ENCODE data around the gene P2RY14. TPM values are rescaled to one million over a fixed set of nuclear protein-coding genes. Genes with fewer than 3 reads are reported as not detected.
"Not testable (repeated sequence)": the region's sequence is repeated elsewhere in the genome, so short reads cannot be mapped to it uniquely, and the experiment has no call there.

The P2RY14 gene
- total and polyA plus RNA-seq, 12 donors, result 0.17 to 2.4 (median 0.57) TPM; not detected in 1

DNA sequence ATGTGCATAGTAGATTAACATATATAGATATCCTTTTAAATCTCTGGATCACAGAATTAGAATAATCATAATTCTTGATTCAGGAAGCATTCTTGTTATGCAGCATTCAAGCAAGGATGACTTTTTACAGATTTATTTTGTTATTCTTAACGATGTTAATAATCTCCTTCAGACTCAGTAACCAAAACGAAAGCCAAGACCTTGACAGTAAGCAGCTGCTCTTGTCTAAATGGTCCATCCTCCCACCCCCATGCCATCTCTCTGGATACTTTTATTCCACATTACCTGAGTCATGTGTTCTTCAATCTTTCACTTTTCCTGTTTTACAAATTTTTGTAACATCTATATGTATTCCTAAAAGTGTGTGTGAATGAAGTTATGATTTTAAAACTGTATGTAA is 42.0 kb downstream of the P2RY14 start:
- 27 to 33% (median 29%) methylated on average over 2 of the region's 2 CpGs for WGBS, 4 donors
- intact Hi-C loops (cut with DNase I), result no loop called here
- TF ChIP-seq POLR2A (IDR thresholded peaks at IDR 0.05), result no peak
- no peak for TF ChIP-seq CTCF (IDR thresholded peaks at IDR 0.05)
- Histone ChIP-seq H3K27ac (no peak overlapping the region), H3K36me3 (replicated peaks in 1 of 2) (no peaks in the 10 kb centered on the region), H3K4me3 (no peak overlapping the region), H3K4me1 (replicated peaks in 1 of 2) (no peaks in the 10 kb centered on the region), H3K27me3 (no peaks in the 10 kb centered on the region), H3K9me3 (replicated peaks in 1 of 3) (no peaks in the 10 kb centered on the region)
- no peak for DNase-seq

GRCh38 chr3:151234825-151235224 is 43.5 kb downstream of the P2RY14 start:
- DNase-seq, result no peak
- 85 to 94% (median 91%) methylated on average over 6 of the region's 6 CpGs for WGBS, 4 donors
- no peak overlapping the region for H3K27ac ChIP-seq
- H3K27me3 ChIP-seq, result no peaks in the 10 kb centered on the region
- intact Hi-C loops (cut with DNase I), result no loop called here
- no peak for TF ChIP-seq CTCF (IDR thresholded peaks at IDR 0.05)
- TF ChIP-seq POLR2A (IDR thresholded peaks at IDR 0.05), result no peak
- peaks cover 0 to 4% of the 10 kb centered on the region in 2 donors for H3K4me1 ChIP-seq (replicated peaks in 1 of 2)
- H3K4me3 ChIP-seq, result no peak overlapping the region
- H3K36me3 ChIP-seq (replicated peaks in 1 of 2), result no peaks in the 10 kb centered on the region
- no peaks in the 10 kb centered on the region for H3K9me3 ChIP-seq (replicated peaks in 1 of 3)

- no peak for DNase-seq
- Histone ChIP-seq H3K27ac (no peak overlapping the region), H3K9me3 (replicated peaks in 1 of 3) (no peaks in the 10 kb centered on the region), H3K36me3 (replicated peaks in 1 of 2) (no peaks in the 10 kb centered on the region), H3K27me3 (no peaks in the 10 kb centered on the region), H3K4me3 (no peak overlapping the region), H3K4me1 (replicated peaks in 1 of 2) (peaks cover 0 to 15% of the 10 kb centered on the region in 2 donors)
- intact Hi-C loops (cut with DNase I), result no loop called here
- WGBS, 4 donors, result 82 to 88% (median 85%) methylated on average over 4 of the region's 4 CpGs
- TF ChIP-seq POLR2A (IDR thresholded peaks at IDR 0.05) (no peak), CTCF (IDR thresholded peaks at IDR 0.05) (no peak)
Observed at GRCh38 chr3:151232991-151233390, 45.4 kb downstream of the P2RY14 start.

DNA sequence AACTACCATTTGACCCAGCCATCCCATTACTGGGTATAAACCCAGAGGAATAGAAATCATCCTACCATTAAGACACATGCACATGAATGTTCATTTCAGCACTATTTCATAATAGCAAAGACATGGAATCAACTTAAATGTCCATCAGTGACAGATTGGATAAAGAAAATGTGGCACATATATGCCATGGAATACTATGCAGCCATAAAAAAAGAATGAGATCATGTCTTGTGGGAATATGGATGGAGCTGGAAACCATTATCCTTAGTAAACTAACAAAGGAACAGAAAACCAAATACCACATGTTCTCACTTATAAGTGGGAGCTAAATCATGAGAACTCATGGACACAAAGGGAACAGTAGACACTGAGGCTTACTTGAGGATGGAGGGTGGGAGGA is 45.9 kb downstream of the P2RY14 start:
- H3K27ac ChIP-seq; intact Hi-C loops (cut with DNase I); H3K36me3 ChIP-seq (replicated peaks in 1 of 2); H3K4me3 ChIP-seq; H3K9me3 ChIP-seq (replicated peaks in 1 of 3); DNase-seq; H3K27me3 ChIP-seq: not testable (repeated sequence)
- H3K4me1 ChIP-seq (replicated peaks in 1 of 2), result peaks cover 0 to 17% of the 10 kb centered on the region in 2 donors

DNA sequence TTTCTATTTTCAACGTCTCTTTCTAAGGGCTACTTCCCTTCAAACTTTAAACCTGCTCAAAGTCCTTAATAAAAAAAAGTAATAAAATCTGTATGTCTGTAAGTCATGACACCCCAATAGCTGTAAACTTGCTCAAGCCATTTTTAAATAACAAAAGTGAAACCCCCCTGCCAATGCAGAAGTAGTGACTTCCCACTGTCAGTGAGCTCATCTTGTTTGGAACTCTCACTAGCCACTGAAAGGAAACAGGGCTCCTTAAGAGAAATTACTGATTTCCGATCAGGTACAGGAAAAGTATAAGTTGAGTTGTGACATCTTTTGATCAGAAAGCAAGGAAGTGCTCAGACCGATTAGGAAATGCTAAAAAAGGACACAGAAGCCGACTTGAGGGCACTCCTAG is 47.7 kb downstream of the P2RY14 start:
- Histone ChIP-seq H3K27me3 (no peaks in the 10 kb centered on the region), H3K27ac (no peak overlapping the region), H3K36me3 (replicated peaks in 1 of 2) (no peaks in the 10 kb centered on the region), H3K4me3 (no peak overlapping the region), H3K9me3 (replicated peaks in 1 of 3) (no peaks in the 10 kb centered on the region), H3K4me1 (replicated peaks in 1 of 2) (peaks cover 0 to 17% of the 10 kb centered on the region in 2 donors)
- no peak for TF ChIP-seq POLR2A (IDR thresholded peaks at IDR 0.05)
- no peak for TF ChIP-seq CTCF (IDR thresholded peaks at IDR 0.05)
- WGBS, 4 donors, result 49 to 65% (median 55%) methylated on average over 4 of the region's 4 CpGs
- intact Hi-C loops (cut with DNase I), result no loop called here
- DNase-seq, result no peak
